Epithelial cell of prostate (primary cell): ENCODE data around the gene SPATA12.

Experiments
- DNase-seq: peaks from one replicate; pipeline ENCODE4 v3.0.0-alpha.2; 2011; ENCODE audit warnings: low read depth, low spot score
- H3K27ac ChIP-seq: fragments of 450-650 bp; 2 replicates; pipeline ENCODE4 v1.5.1; 2017; ENCODE audit warnings: mild to moderate bottlenecking

The SPATA12 gene

GRCh38 chr3:57048728-57049127 is 11.7 kb upstream of the SPATA12 start:
- H3K27ac ChIP-seq: no peak overlapping the region
- DNase-seq: no peak

GRCh38 chr3:57052662-57053061 is 7.8 kb upstream of the SPATA12 start:
- no peak overlapping the region for H3K27ac ChIP-seq
- DNase-seq: no peak

- DNase-seq: no peak
These were observed 7.3 kb upstream of the SPATA12 start for GRCh38 chr3:57053122-57053521.

GRCh38 chr3:57057351-57057750 is 3.1 kb upstream of the SPATA12 start:
- no peak for DNase-seq
- no peak overlapping the region for H3K27ac ChIP-seq

More at GRCh38 chr3:57053122-57053521, 7.3 kb upstream of the SPATA12 start:
- no peak overlapping the region for H3K27ac ChIP-seq

- no peak for DNase-seq
- peak overlapping the region; percentile 68 for H3K27ac ChIP-seq
These were observed 1.1 kb upstream of the SPATA12 start for GRCh38 chr3:57059411-57059810.

- peak overlapping the region; percentile 68 for H3K27ac ChIP-seq
- no peak for DNase-seq
These were observed 1.1 kb downstream of the SPATA12 start for GRCh38 chr3:57061556-57061955.

GRCh38 chr3:57062101-57062631 is 1.7 kb downstream of the SPATA12 start:
- DNase-seq: no peak
- H3K27ac ChIP-seq: peak overlapping the region; percentile 68

GRCh38 chr3:57063032-57063431 is 2.6 kb downstream of the SPATA12 start:
- H3K27ac ChIP-seq: no peak overlapping the region
- DNase-seq: no peak

- no peak overlapping the region for H3K27ac ChIP-seq
- DNase-seq: no peak
These were observed 3.5 kb downstream of the SPATA12 start for GRCh38 chr3:57064001-57064400.

GRCh38 chr3:57064572-57064971 is 4.1 kb downstream of the SPATA12 start:
- DNase-seq: no peak
- no peak overlapping the region for H3K27ac ChIP-seq

- no peak for DNase-seq
- no peak overlapping the region for H3K27ac ChIP-seq
These were observed 5.1 kb downstream of the SPATA12 start for GRCh38 chr3:57065588-57065987.

- no peak overlapping the region for H3K27ac ChIP-seq
- DNase-seq: no peak
These were observed 6.0 kb downstream of the SPATA12 start for GRCh38 chr3:57066471-57066870.

- peak overlapping the region; percentile 58 for H3K27ac ChIP-seq
- peak; percentile 69 for DNase-seq
These were observed 8.1 kb downstream of the SPATA12 start for GRCh38 chr3:57068437-57069089.

- DNase-seq: no peak
These were observed 9.0 kb downstream of the SPATA12 start for GRCh38 chr3:57069503-57069902.

GRCh38 chr3:57073628-57074027 is 13.2 kb downstream of the SPATA12 start:
- no peak for DNase-seq
- H3K27ac ChIP-seq: no peak overlapping the region

More at GRCh38 chr3:57069503-57069902, 9.0 kb downstream of the SPATA12 start:
- no peak overlapping the region for H3K27ac ChIP-seq

GRCh38 chr3:57074135-57074534 is 13.7 kb downstream of the SPATA12 start:
- DNase-seq: no peak
- H3K27ac ChIP-seq: no peak overlapping the region

- no peak for DNase-seq
- no peak overlapping the region for H3K27ac ChIP-seq
These were observed 16.0 kb downstream of the SPATA12 start for GRCh38 chr3:57076422-57076951.

GRCh38 chr3:57077630-57078343 is 17.3 kb downstream of the SPATA12 start:
- DNase-seq: no peak
- no peak overlapping the region for H3K27ac ChIP-seq

- no peak overlapping the region for H3K27ac ChIP-seq
- no peak for DNase-seq
These were observed 17.8 kb downstream of the SPATA12 start for GRCh38 chr3:57078344-57078634.

- no peak for DNase-seq
- no peak overlapping the region for H3K27ac ChIP-seq
These were observed 18.4 kb downstream of the SPATA12 start for GRCh38 chr3:57078635-57079473.

GRCh38 chr3:57079474-57079831 is 19.0 kb downstream of the SPATA12 start:
- no peak overlapping the region for H3K27ac ChIP-seq
- no peak for DNase-seq
